Measurements from ENCODE around the gene PPARG. TPM values are rescaled to one million over a fixed set of nuclear protein-coding genes. Genes with fewer than 3 reads are reported as not detected.
"Not testable (repeated sequence)": the region's sequence is repeated elsewhere in the genome, so short reads cannot be mapped to it uniquely, and the experiment has no call there.

PPARG gene
- total RNA-seq, 1 experiment from 2014 or later, result 61.5 TPM

GRCh38 chr3:12381199-12381598 lies 92.3 kb downstream of the PPARG start:
- Histone ChIP-seq H3K27me3 (ENCODE audit: insufficient read depth, low read depth) (no peaks in the 10 kb centered on the region), H3K9me2 (ENCODE audit: insufficient read depth) (no peaks in the 10 kb centered on the region; the same call in 1 of the 2 replicates), H3F3A (ENCODE audit: insufficient read depth, low read depth) (peaks cover 52% of the 10 kb centered on the region), H3K4me3 (no peak overlapping the region), H4K20me1 (ENCODE audit: insufficient read depth) (no peaks in the 10 kb centered on the region), H3K27ac (no peak overlapping the region), H3K79me2 (ENCODE audit: low read depth) (peaks cover 18% of the 10 kb centered on the region; the same call in 1 of the 2 replicates), H3K9me3 (ENCODE audit: insufficient read depth, low read depth) (no peaks in the 10 kb centered on the region), H3K4me1 (replicated peaks; ENCODE audit: insufficient read depth) (no peaks in the 10 kb centered on the region), H3K36me3 (ENCODE audit: low read depth) (peaks cover 76% of the 10 kb centered on the region), H2AFZ (no peak overlapping the region), H3K4me2 (no peak overlapping the region)
- TF ChIP-seq EZH2 (IDR thresholded peaks at IDR 0.05; ENCODE audit: low read depth) (no peak), CTCF (conservative IDR thresholded peaks at IDR 0.05) (no peak)
- POLR2A ChIA-PET (ENCODE audit: unreplicated experiment), result no interaction called here
- CTCF ChIA-PET, result interaction anchor here (0.7 kb wide), 1 partner anchor 891 kb away, joined by 3 read pairs; no protein-coding TSS in a partner anchor
- intact Hi-C loops (cut with micrococcal nuclease; ENCODE audit: unreplicated experiment), result no loop called here
- no peak for DNase-seq
- BruUV-seq (replicated peaks), result no TSS peak

- Histone ChIP-seq H3K27me3 (ENCODE audit: insufficient read depth, low read depth) (no peaks in the 10 kb centered on the region), H3F3A (ENCODE audit: insufficient read depth, low read depth) (peaks cover 46% of the 10 kb centered on the region), H3K9me3 (ENCODE audit: insufficient read depth, low read depth) (no peaks in the 10 kb centered on the region), H4K20me1 (ENCODE audit: insufficient read depth) (no peaks in the 10 kb centered on the region), H3K79me2 (ENCODE audit: low read depth) (peaks cover 9% of the 10 kb centered on the region; the same call in 1 of the 2 replicates), H3K4me1 (replicated peaks; ENCODE audit: insufficient read depth) (no peaks in the 10 kb centered on the region), H3K27ac (peak overlapping the region; percentile 47), H2AFZ (no peak overlapping the region), H3K36me3 (ENCODE audit: low read depth) (peaks cover 83% of the 10 kb centered on the region), H3K4me3 (no peak overlapping the region), H3K4me2 (no peak overlapping the region), H3K9me2 (ENCODE audit: insufficient read depth) (no peaks in the 10 kb centered on the region)
- POLR2A ChIA-PET (ENCODE audit: unreplicated experiment), result no interaction called here
- TF ChIP-seq EZH2 (IDR thresholded peaks at IDR 0.05; ENCODE audit: low read depth) (no peak), CTCF (conservative IDR thresholded peaks at IDR 0.05) (no peak)
- DNase-seq, result no peak
- intact Hi-C loops (cut with micrococcal nuclease; ENCODE audit: unreplicated experiment), result no loop called here
- CTCF ChIA-PET, result no interaction called here
- no TSS peak for BruUV-seq (replicated peaks)
Observed at GRCh38 chr3:12383218-12383617, 94.3 kb downstream of the PPARG start.

GRCh38 chr3:12384451-12385233 lies 95.8 kb downstream of the PPARG start:
- Histone ChIP-seq H3K79me2 (ENCODE audit: low read depth) (peaks cover 9% of the 10 kb centered on the region; the same call in 1 of the 2 replicates), H3K4me2 (no peak overlapping the region), H3K9me3 (ENCODE audit: insufficient read depth, low read depth) (no peaks in the 10 kb centered on the region), H3F3A (ENCODE audit: insufficient read depth, low read depth) (peaks cover 47% of the 10 kb centered on the region), H3K27ac (peak overlapping the region; percentile 31), H2AFZ (no peak overlapping the region), H3K4me1 (replicated peaks; ENCODE audit: insufficient read depth) (no peaks in the 10 kb centered on the region), H3K36me3 (ENCODE audit: low read depth) (peaks cover 84% of the 10 kb centered on the region), H3K9me2 (ENCODE audit: insufficient read depth) (no peaks in the 10 kb centered on the region), H3K4me3 (no peak overlapping the region), H3K27me3 (ENCODE audit: insufficient read depth, low read depth) (no peaks in the 10 kb centered on the region), H4K20me1 (ENCODE audit: insufficient read depth) (no peaks in the 10 kb centered on the region)
- POLR2A ChIA-PET (ENCODE audit: unreplicated experiment), result no interaction called here
- BruUV-seq (replicated peaks), result no TSS peak
- DNase-seq, result no peak
- intact Hi-C loops (cut with micrococcal nuclease; ENCODE audit: unreplicated experiment), result no loop called here
- CTCF ChIA-PET, result no interaction called here
- TF ChIP-seq CTCF (conservative IDR thresholded peaks at IDR 0.05) (no peak), EZH2 (IDR thresholded peaks at IDR 0.05; ENCODE audit: low read depth) (no peak)

GRCh38 chr3:12386514-12387291 lies 97.8 kb downstream of the PPARG start:
- H3K4me1 ChIP-seq (replicated peaks; ENCODE audit: insufficient read depth); H4K20me1 ChIP-seq (ENCODE audit: insufficient read depth); intact Hi-C loops (cut with micrococcal nuclease; ENCODE audit: unreplicated experiment); H3K4me3 ChIP-seq; H3K9me3 ChIP-seq (ENCODE audit: insufficient read depth, low read depth); H3K27ac ChIP-seq; BruUV-seq (replicated peaks); H3K27me3 ChIP-seq (ENCODE audit: insufficient read depth, low read depth); H3K9me2 ChIP-seq (ENCODE audit: insufficient read depth); H3K4me2 ChIP-seq; H2AFZ ChIP-seq; DNase-seq; CTCF ChIA-PET; POLR2A ChIA-PET (ENCODE audit: unreplicated experiment): not testable (repeated sequence)
- H3F3A ChIP-seq (ENCODE audit: insufficient read depth, low read depth), result peaks cover 50% of the 10 kb centered on the region
- peaks cover 10% of the 10 kb centered on the region; the same call in 1 of the 2 replicates for H3K79me2 ChIP-seq (ENCODE audit: low read depth)
- peaks cover 81% of the 10 kb centered on the region for H3K36me3 ChIP-seq (ENCODE audit: low read depth)
